H1 (cell line): ENCODE measurements around the gene IGSF23. TPM values are rescaled to one million over a fixed set of nuclear protein-coding genes. Genes with fewer than 3 reads are reported as not detected.

Experiments used
- CTCF ChIA-PET: fragments of 300-600 bp; sonication (Branson Sonifier 250); formaldehyde crosslinking; loops from one replicate; lab custom pipeline; 2021; ENCODE audit not compliant: partially characterized antibody; lab: Charles Lee
- POLR2A ChIA-PET: fragments of 300-600 bp; sonication (Branson Sonifier 250); formaldehyde crosslinking; loops from one replicate; lab custom pipeline; 2021; ENCODE audit warnings: inconsistent platforms; ENCODE audit not compliant: partially characterized antibody; lab: Charles Lee
- DNase-seq, 2 experiments: peaks; one replicate each; pipeline versions ENCODE4 v3.0.0 to v3.0.0-alpha.2; 2010 to 2022; ENCODE audit warnings: low spot score in 2 of 2, low read depth in 1 of 2, mixed read lengths in 1 of 2
- FAIRE-seq: peaks from 2 replicates; lab custom pipeline; 2011; peaks lifted over from hg19 to GRCh38; lab: Jason Lieb, UNC
- H2AFZ ChIP-seq: 2 replicates; pipeline ENCODE4 v1.8.1; 2012; ENCODE audit warnings: low read length, inconsistent platforms
- H2AK5ac ChIP-seq: 2 replicates; pipeline ENCODE4 v1.6.1; 2013; ENCODE audit warnings: low read depth, low read length
- H2BK120ac ChIP-seq: replicated peaks from 2 replicates; pipeline ENCODE3; 2013; ENCODE audit warnings: low read depth, low read length, inconsistent platforms
- H2BK12ac ChIP-seq: 2 replicates; pipeline ENCODE4 v1.6.1; 2013; ENCODE audit warnings: low read depth, low read length
- H2BK15ac ChIP-seq: 2 replicates; pipeline ENCODE4 v1.6.1; 2013; ENCODE audit warnings: low read length
- H2BK20ac ChIP-seq: 2 replicates; pipeline ENCODE4 v1.6.1; 2013; ENCODE audit warnings: low read length
- H2BK5ac ChIP-seq: 2 replicates; pipeline ENCODE4 v1.6.1; 2013; ENCODE audit warnings: low read depth, low read length
- H3K14ac ChIP-seq: 2 replicates; pipeline ENCODE4 v1.6.1; 2013; ENCODE audit warnings: inconsistent platforms; ENCODE audit not compliant: insufficient read length
- H3K18ac ChIP-seq: 2 replicates; pipeline ENCODE4 v1.6.1; 2013; ENCODE audit warnings: low read length; ENCODE audit errors: extremely low read depth
- H3K23ac ChIP-seq: 2 replicates; pipeline ENCODE4 v1.6.1; 2013; ENCODE audit warnings: inconsistent platforms; ENCODE audit not compliant: insufficient read length
- H3K23me2 ChIP-seq: 2 replicates; pipeline ENCODE4 v1.6.1; 2013; ENCODE audit warnings: low read depth, low read length
- H3K27ac ChIP-seq: 2 replicates; pipeline ENCODE4 v1.6.1; 2011; ENCODE audit warnings: low read depth, low read length, inconsistent platforms
- H3K27me3 ChIP-seq, 4 experiments: replicated peaks in 1 of 4; 1 replicate in 1 of 4; 2 replicates in 3 of 4; pipeline versions ENCODE4 v1.6.1 to v1.8.1; 2011 to 2013; ENCODE audit warnings: low read length in 3 of 4, mild to moderate bottlenecking in 3 of 4, inconsistent platforms in 2 of 4, mixed read lengths in 2 of 4, moderate library complexity in 1 of 4; ENCODE audit not compliant: control insufficient read depth in 3 of 4, insufficient read depth in 3 of 4; ENCODE audit errors: extremely low read depth in 1 of 4
- H3K36me3 ChIP-seq, 4 experiments: 2 replicates each; pipeline versions ENCODE4 v1.6.1 to v1.8.1; 2011 to 2013; ENCODE audit warnings: mild to moderate bottlenecking in 4 of 4, low read length in 3 of 4, moderate library complexity in 2 of 4, control low read depth in 1 of 4, inconsistent platforms in 1 of 4; ENCODE audit not compliant: insufficient read depth in 4 of 4, control insufficient read depth in 2 of 4
- H3K4ac ChIP-seq: replicated peaks from 2 replicates; pipeline ENCODE3; 2013; ENCODE audit warnings: low read length, low read depth, mixed read lengths, inconsistent platforms; ENCODE audit not compliant: insufficient read length
- H3K4me1 ChIP-seq, 4 experiments: replicated peaks in 1 of 4; 1 replicate in 1 of 4; 2 replicates in 3 of 4; pipeline versions ENCODE4 v1.6.1 to v1.8.1; 2011 to 2013; ENCODE audit warnings: low read length in 3 of 4, inconsistent platforms in 2 of 4, mixed read lengths in 1 of 4; ENCODE audit not compliant: insufficient read depth in 4 of 4, control insufficient read depth in 3 of 4
- H3K4me2 ChIP-seq, 2 experiments: 2 replicates each; pipeline versions ENCODE4 v1.6.1 to v1.8.1; 2011 to 2013; ENCODE audit warnings: low read depth in 2 of 2, low read length in 2 of 2, control low read depth in 1 of 2, inconsistent platforms in 1 of 2, mild to moderate bottlenecking in 1 of 2; ENCODE audit not compliant: insufficient read depth in 1 of 2
- H3K4me3 ChIP-seq, 4 experiments: fragments of 200-600, 300-600 bp in 1 of 4; sonication (generic), shearing (Covaris generic), sonication (Bioruptor Twin) in 1 of 4; 2 replicates each; pipeline versions ENCODE4 v1.5.1 to v1.8.1; 2011 to 2016; ENCODE audit warnings: low read length in 4 of 4, low read depth in 3 of 4, control low read depth in 2 of 4, inconsistent platforms in 2 of 4, mild to moderate bottlenecking in 2 of 4, mixed read lengths in 1 of 4, moderate library complexity in 1 of 4; ENCODE audit not compliant: insufficient read depth in 2 of 4; ENCODE audit errors: extremely low read depth in 1 of 4
- H3K56ac ChIP-seq: replicated peaks from 2 replicates; pipeline ENCODE3; 2013; ENCODE audit warnings: low read depth, mild to moderate bottlenecking, mixed read lengths, low read length, inconsistent platforms; ENCODE audit not compliant: insufficient read length
- H3K79me1 ChIP-seq: 2 replicates; pipeline ENCODE4 v1.6.1; 2013; ENCODE audit warnings: low read depth, low read length, control low read depth
- H3K79me2 ChIP-seq, 2 experiments: 2 replicates each; pipeline versions ENCODE4 v1.6.1 to v1.8.1; 2012 to 2013; ENCODE audit warnings: low read length in 2 of 2, mild to moderate bottlenecking in 2 of 2, inconsistent platforms in 1 of 2; ENCODE audit not compliant: insufficient read depth in 2 of 2, control insufficient read depth in 1 of 2
- H3K9ac ChIP-seq, 4 experiments: replicated peaks in 1 of 4; 1 replicate in 1 of 4; 2 replicates in 3 of 4; pipeline versions ENCODE4 v1.6.1 to v1.8.1; 2011 to 2013; ENCODE audit warnings: low read depth in 3 of 4, low read length in 3 of 4, control low read depth in 2 of 4, mild to moderate bottlenecking in 2 of 4, moderate library complexity in 2 of 4, inconsistent platforms in 1 of 4; ENCODE audit errors: extremely low read depth in 1 of 4
- H3K9me3 ChIP-seq, 2 experiments: 2 replicates each; pipeline versions ENCODE4 v1.6.1 to v1.8.1; 2012 to 2013; ENCODE audit warnings: mild to moderate bottlenecking in 2 of 2, moderate library complexity in 2 of 2, control low read depth in 1 of 2, inconsistent platforms in 1 of 2, low read depth in 1 of 2, low read length in 1 of 2, mixed read lengths in 1 of 2; ENCODE audit not compliant: insufficient read depth in 2 of 2
- H4K20me1 ChIP-seq, 2 experiments: replicated peaks in 1 of 2; 2 replicates each; pipeline versions ENCODE3 to v1.8.1; 2011 to 2013; ENCODE audit warnings: inconsistent platforms in 2 of 2, low read length in 2 of 2, mild to moderate bottlenecking in 1 of 2; ENCODE audit not compliant: insufficient read depth in 2 of 2, control insufficient read depth in 1 of 2
- H4K5ac ChIP-seq: 2 replicates; pipeline ENCODE4 v1.6.1; 2013; ENCODE audit warnings: low read length, low read depth, mixed read lengths, inconsistent platforms; ENCODE audit not compliant: insufficient read length
- H4K8ac ChIP-seq: 2 replicates; pipeline ENCODE4 v1.8.0; 2013; ENCODE audit warnings: mild to moderate bottlenecking, moderate library complexity, low read length, inconsistent platforms; ENCODE audit not compliant: insufficient read depth; ENCODE audit errors: extremely low read depth
- H4K91ac ChIP-seq: replicated peaks from 2 replicates; pipeline ENCODE3; 2013; ENCODE audit warnings: low read length, mixed read lengths, inconsistent platforms; ENCODE audit not compliant: insufficient read length
- ASH2L ChIP-seq: fragments of 200-600, 300-600 bp; sonication (generic); IDR thresholded peaks from one replicate; pipeline ENCODE4 v1.7.1; 2017; ENCODE audit warnings: low read length
- BACH1 ChIP-seq: IDR thresholded peaks from 2 replicates; pipeline ENCODE4 v1.6.1; 2012; ENCODE audit warnings: low read length, improper control_type of control experiment
- CREB1 ChIP-seq: IDR thresholded peaks from 2 replicates; pipeline ENCODE4 v1.6.1; 2012; ENCODE audit warnings: inconsistent platforms
- KDM4A ChIP-seq: IDR thresholded peaks from one replicate; pipeline ENCODE4 v1.7.1; 2012; ENCODE audit warnings: low read depth, mild to moderate bottlenecking, moderate library complexity, low read length, inconsistent platforms; ENCODE audit not compliant: severe bottlenecking
- NANOG ChIP-seq: IDR thresholded peaks from 2 replicates; pipeline ENCODE4 v1.6.1; 2011; ENCODE audit warnings: low read length, low read depth, mild to moderate bottlenecking, inconsistent platforms; ENCODE audit not compliant: insufficient read depth, poor library complexity, severe bottlenecking
- RAD21 ChIP-seq, 2 experiments: IDR thresholded peaks in 1 of 2; conservative IDR thresholded peaks in 1 of 2; 2 replicates each; pipeline ENCODE4 v1.6.1; 2011; ENCODE audit warnings: low read depth in 2 of 2, low read length in 2 of 2, improper control_type of control experiment in 1 of 2, inconsistent platforms in 1 of 2, mild to moderate bottlenecking in 1 of 2, moderate library complexity in 1 of 2
- RBBP5 ChIP-seq: IDR thresholded peaks from 2 replicates; pipeline ENCODE4 v1.7.1; 2012; ENCODE audit warnings: low read depth, mild to moderate bottlenecking, inconsistent platforms, low read length, moderate library complexity, borderline replicate concordance
- RFX5 ChIP-seq: IDR thresholded peaks from 2 replicates; pipeline ENCODE4 v1.6.1; 2011; ENCODE audit warnings: low read depth, low read length, improper control_type of control experiment, borderline replicate concordance
- RNF2 ChIP-seq: fragments of 200-900, 300-1000 bp; sonication (generic); IDR thresholded peaks from 2 replicates; pipeline ENCODE4 v1.7.1; 2016; ENCODE audit warnings: borderline replicate concordance, low read depth, mild to moderate bottlenecking, antibody characterized with exemption, low read length; ENCODE audit not compliant: poor library complexity, severe bottlenecking; ENCODE audit errors: missing control alignments
- SP2 ChIP-seq: IDR thresholded peaks from 2 replicates; pipeline ENCODE4 v1.6.1; 2012; ENCODE audit warnings: mild to moderate bottlenecking, low read length, inconsistent platforms
- ZNF274 ChIP-seq: IDR thresholded peaks from 2 replicates; pipeline ENCODE4 v1.7.0; 2012; ENCODE audit warnings: low read length, borderline replicate concordance; ENCODE audit errors: extremely low read depth
- WGBS, 2 experiments: shearing (Covaris generic) in 1 of 2; methylation state at CpG; one replicate each; pipeline versions ENCODE4 v1.1.6 to v1.1.7; 2013 to 2015; ENCODE audit warnings: low lambda C conversion rate in 2 of 2, mixed read lengths in 2 of 2, inconsistent platforms in 1 of 2, low coverage in 1 of 2, missing lambda C conversion rate in 1 of 2; ENCODE audit not compliant: insufficient replicate concordance in 2 of 2, insufficient coverage in 1 of 2, insufficient read length in 1 of 2; ENCODE audit errors: extremely low coverage in 1 of 2, missing lambda C conversion rate in 1 of 2; 5-methylcytosine and 5-hydroxymethylcytosine counted together
- polyA plus RNA-seq, 7 experiments: library from polyadenylated mRNA; depleted of rRNA in 3 of 7; stranded (reverse) in 5 of 7; unstranded in 2 of 7; fragments of >200 nt in 5 of 7; fragments of 200-250 nt in 2 of 7; gene quantifications; 1 replicate in 5 of 7; 2 replicates in 1 of 7; 4 replicates in 1 of 7; pipeline versions ENCODE4 v1.2.1 to v1.2.3, GENCODE V29; 2011 to 2013; ENCODE audit warnings: missing spikeins in 2 of 7, mixed read lengths in 2 of 7
- total RNA-seq: library from RNA; stranded (reverse); fragmentation: NEBNext Ultra II Directional; extraction: Animal tissue kit (Norgen Biotek cat#: 25700); gene quantifications from 2 replicates; pipeline ENCODE4 v1.2.1, GENCODE V29; 2021
- TF ChIP-seq, protein P1 (sequence below): IDR thresholded peaks from 2 replicates; pipeline ENCODE4 v1.6.1; 2012; ENCODE audit warnings: low read length, inconsistent platforms

IGSF23 gene
- total and polyA plus RNA-seq, 2 of the 8 experiments (the other 6 are each of a cell fraction or from before 2014, with no cell fraction given): not detected

DNA sequence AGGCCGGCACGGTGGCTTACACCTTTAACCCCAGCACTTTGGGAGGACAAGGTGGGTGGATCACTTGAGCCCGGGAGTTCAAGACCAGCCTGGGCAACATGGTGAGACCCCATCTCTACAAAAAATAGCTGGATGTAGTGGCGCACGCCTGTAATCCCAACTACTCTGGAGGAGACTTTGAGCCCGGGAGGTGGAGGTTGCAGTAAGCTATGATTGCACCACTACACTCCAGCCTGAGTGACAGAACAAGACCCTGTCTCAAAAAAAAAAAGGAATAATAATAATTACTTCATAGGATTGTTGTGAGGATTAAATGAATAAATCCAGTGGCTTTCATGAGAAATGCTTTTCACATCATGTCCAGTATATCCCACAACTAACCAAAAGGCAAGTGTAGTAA, 8.0 kb downstream of the IGSF23 start:
- no peak for DNase-seq
- Histone ChIP-seq H3K27me3 (no peaks in the 10 kb centered on the region; a peak in 1 of 7 replicates), H3K9me3 (no peaks in the 10 kb centered on the region), H3K4me1 (no peaks in the 10 kb centered on the region), H2AK5ac (no peak overlapping the region), H2BK15ac (no peak overlapping the region), H3K9ac (no peak overlapping the region), H4K91ac (no peak overlapping the region), H3K36me3 (no peaks in the 10 kb centered on the region), H4K5ac (no peak overlapping the region), H3K4me2 (no peak overlapping the region), H4K20me1 (no peaks in the 10 kb centered on the region), H2AFZ (no peak overlapping the region), H2BK12ac (no peak overlapping the region), H4K8ac (no peak overlapping the region), H3K18ac (no peak overlapping the region), H2BK5ac (no peak overlapping the region), H3K79me1 (no peaks in the 10 kb centered on the region), H3K4me3 (no peak overlapping the region), H2BK120ac (no peak overlapping the region), H3K27ac (no peak overlapping the region), H3K4ac (no peak overlapping the region), H3K23ac (no peak overlapping the region), H3K79me2 (no peaks in the 10 kb centered on the region), H3K56ac (no peak overlapping the region), H3K23me2 (no peaks in the 10 kb centered on the region), H3K14ac (no peak overlapping the region), H2BK20ac (no peak overlapping the region)
- FAIRE-seq: no peak
- ChIA-PET CTCF (interaction anchor here (1.0 to 1.4 kb wide), 4 partner anchors 10 to 51 kb away, joined by 3 to 6 read pairs (median 4); no protein-coding TSS in a partner anchor), POLR2A (no interaction called here)
- 87% methylated on average over 6 of the region's 6 CpGs; no CpG with 5 or more reads in 1 of the 2 experiments for WGBS, 2 experiments
- TF ChIP-seq SP2 (no peak), RNF2 (no peak), RAD21 (IDR thresholded peaks at IDR 0.05 in 1 of 2, conservative IDR thresholded peaks at IDR 0.05 in 1 of 2; ENCODE audit: low read depth in 2 of 2, low read length in 2 of 2) (no peak), CREB1 (no peak), BACH1 (no peak), KDM4A (no peak), RBBP5 (no peak), NANOG (no peak), RFX5 (no peak), ZNF274 (no peak), ASH2L (no peak)
- TF ChIP-seq, protein P1, sequence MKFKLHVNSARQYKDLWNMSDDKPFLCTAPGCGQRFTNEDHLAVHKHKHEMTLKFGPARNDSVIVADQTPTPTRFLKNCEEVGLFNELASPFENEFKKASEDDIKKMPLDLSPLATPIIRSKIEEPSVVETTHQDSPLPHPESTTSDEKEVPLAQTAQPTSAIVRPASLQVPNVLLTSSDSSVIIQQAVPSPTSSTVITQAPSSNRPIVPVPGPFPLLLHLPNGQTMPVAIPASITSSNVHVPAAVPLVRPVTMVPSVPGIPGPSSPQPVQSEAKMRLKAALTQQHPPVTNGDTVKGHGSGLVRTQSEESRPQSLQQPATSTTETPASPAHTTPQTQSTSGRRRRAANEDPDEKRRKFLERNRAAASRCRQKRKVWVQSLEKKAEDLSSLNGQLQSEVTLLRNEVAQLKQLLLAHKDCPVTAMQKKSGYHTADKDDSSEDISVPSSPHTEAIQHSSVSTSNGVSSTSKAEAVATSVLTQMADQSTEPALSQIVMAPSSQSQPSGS: no peak
